NCI-H1092 treated with DMSO at 0.1 percent for 48 hours (cell line): Measurements from ENCODE around the gene MAGIX.

ENCODE experiments used
- DNase-seq: peaks from one replicate; lab custom pipeline; 2025; lab: John Stamatoyannopoulos, UW

Gene MAGIX

GRCh38 chrX:49206543-49206942, 44.0 kb downstream of the MAGIX start:
- no peak for DNase-seq

DNA sequence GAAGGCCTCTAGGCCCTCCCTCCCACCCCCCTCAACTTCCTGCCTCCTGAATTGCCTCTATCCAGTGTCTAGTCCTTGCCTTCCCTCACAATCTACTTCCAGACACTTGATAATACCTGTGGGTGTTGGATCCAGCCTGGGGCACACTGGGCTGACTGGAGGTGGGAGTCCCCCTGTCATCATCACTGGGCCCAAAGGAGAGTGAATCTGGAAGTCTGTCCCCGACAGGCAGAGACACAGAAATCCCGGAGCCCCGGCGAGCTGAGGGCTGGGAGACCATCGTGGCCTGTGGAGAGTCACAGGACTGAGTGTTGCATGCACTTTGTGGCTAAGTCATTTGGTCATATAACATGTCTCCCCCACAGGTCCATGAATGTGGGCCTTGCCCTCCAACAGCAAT, 45.8 kb downstream of the MAGIX start:
- no peak for DNase-seq

GRCh38 chrX:49209434-49210251, 47.1 kb downstream of the MAGIX start:
- DNase-seq, result no peak

- no peak for DNase-seq
These were observed 47.8 kb downstream of the MAGIX start for GRCh38 chrX:49210406-49210805.

DNA sequence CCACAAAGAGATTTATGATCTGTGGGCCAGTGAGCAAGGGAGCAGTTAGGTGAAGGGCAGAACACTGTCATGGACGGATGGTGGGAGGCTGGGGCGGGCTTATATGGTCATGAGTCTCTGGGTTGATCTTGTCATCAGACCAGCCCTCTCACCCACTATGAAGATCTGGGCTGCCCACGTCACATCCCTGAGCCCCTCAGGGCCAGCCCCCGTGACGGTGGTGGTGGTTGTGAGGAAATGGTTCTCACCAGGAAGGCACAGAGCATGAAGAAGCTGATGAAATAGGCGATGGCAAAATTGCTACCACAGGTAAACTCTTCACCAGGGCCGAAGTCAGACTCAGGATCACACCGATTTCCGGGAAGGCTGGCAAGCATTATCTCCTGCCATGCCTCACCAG, 48.5 kb downstream of the MAGIX start:
- DNase-seq, result no peak

- no peak for DNase-seq
These were observed 49.7 kb downstream of the MAGIX start for GRCh38 chrX:49212209-49212608.

DNA sequence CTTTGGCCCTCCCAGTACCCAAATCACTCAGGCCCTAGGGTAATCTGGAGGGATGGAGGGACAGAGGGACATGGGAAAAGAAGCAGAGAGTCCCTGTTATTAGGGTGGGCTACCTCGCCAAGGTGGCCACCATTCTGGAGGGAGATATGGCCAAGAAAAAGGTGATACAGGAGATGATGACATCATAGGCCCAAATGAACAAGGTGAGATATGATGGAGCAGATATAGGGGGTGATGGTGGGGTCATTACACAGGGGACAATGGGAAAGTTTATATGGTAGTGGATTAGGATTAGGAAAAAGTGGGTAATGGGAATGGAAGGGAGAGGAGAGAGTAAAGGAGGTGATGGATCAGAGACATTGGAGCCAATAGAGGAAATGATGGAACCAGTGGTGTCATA, 50.3 kb downstream of the MAGIX start:
- no peak for DNase-seq

DNA sequence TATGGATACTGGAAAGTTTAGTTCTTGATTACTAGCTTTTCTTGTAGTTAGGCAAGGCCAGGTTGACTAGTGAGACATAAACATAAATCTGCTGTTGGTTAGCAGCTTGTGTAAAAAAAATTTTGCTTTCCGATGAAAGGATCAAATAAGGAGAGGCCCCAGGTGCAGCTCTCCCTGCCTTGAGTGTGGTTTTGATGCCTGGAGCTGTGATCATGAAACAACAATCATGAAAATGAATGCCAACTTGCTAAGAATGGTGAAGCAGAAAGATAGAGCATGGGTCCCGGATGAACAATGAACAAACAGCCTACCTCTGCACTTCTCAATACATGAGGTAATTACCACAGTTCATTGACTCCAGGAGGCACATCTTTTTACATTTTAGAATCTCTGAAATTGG, 51.9 kb downstream of the MAGIX start:
- DNase-seq, result no peak

DNA sequence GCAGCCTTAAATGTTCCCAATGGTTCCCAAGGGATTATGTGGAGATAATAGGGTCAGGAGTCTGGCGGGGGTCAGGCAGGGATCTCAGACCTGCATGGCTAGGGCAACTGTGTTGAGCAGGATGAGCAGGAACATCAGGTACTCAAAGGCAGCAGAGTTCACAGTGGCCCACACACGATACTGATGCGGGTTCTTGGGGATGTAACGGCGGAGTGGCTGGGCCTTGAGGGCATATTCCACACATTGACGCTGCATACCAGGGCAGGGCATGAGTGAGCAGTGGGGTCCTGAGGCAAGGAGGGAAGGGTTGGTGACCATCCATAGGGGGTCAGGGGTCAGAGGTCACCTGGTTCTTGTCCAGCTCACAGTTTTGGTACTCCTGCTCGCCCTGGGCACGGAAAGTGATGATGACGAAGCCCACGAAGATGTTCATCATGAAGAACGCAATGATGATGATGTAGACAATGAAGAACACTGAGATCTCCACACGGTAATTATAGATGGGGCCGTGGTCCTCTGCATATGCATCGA, 52.5 kb downstream of the MAGIX start:
- DNase-seq, result no peak
